ENCODE measurements around the gene TMEM82. TPM values are rescaled to one million over a fixed set of nuclear protein-coding genes. Genes with fewer than 3 reads are reported as not detected.

TMEM82 gene
- total RNA-seq, 1 donor from 2014 or later, result not detected

GRCh38 chr1:15744122-15744679 lies 1.9 kb downstream of the TMEM82 start:
- no peaks in the 10 kb centered on the region for H3K9me3 ChIP-seq
- peaks cover 11% of the 10 kb centered on the region for H3K4me1 ChIP-seq
- TF ChIP-seq CTCF (IDR thresholded peaks at IDR 0.05), result no peak
- no peaks in the 10 kb centered on the region for H3K27me3 ChIP-seq
- intact Hi-C loops (cut with DNase I), result no loop called here
- no peak overlapping the region for H3K4me3 ChIP-seq
- no peaks in the 10 kb centered on the region for H3K36me3 ChIP-seq
- ATAC-seq, result no peak
- no peak for DNase-seq
- H3K27ac ChIP-seq, result no peak overlapping the region

GRCh38 chr1:15747378-15747777 lies 5.1 kb downstream of the TMEM82 start:
- Histone ChIP-seq H3K4me3 (no peak overlapping the region), H3K27ac (no peak overlapping the region), H3K9me3 (no peaks in the 10 kb centered on the region), H3K36me3 (no peaks in the 10 kb centered on the region), H3K27me3 (no peaks in the 10 kb centered on the region), H3K4me1 (peaks cover 16% of the 10 kb centered on the region)
- no peak for DNase-seq
- no peak for ATAC-seq
- intact Hi-C loops (cut with DNase I), result no loop called here
- no peak for TF ChIP-seq CTCF (IDR thresholded peaks at IDR 0.05)

- no peak for TF ChIP-seq CTCF (IDR thresholded peaks at IDR 0.05)
- no peak for DNase-seq
- Histone ChIP-seq H3K4me3 (no peak overlapping the region), H3K9me3 (no peaks in the 10 kb centered on the region), H3K4me1 (peaks cover 16% of the 10 kb centered on the region), H3K36me3 (no peaks in the 10 kb centered on the region), H3K27ac (no peak overlapping the region), H3K27me3 (no peaks in the 10 kb centered on the region)
- intact Hi-C loops (cut with DNase I), result no loop called here
- ATAC-seq, result no peak
Measured at GRCh38 chr1:15748264-15748663, 6.0 kb downstream of the TMEM82 start.

GRCh38 chr1:15748690-15749398 lies 6.5 kb downstream of the TMEM82 start:
- Histone ChIP-seq H3K4me3 (no peak overlapping the region), H3K27ac (peak overlapping the region; percentile 60)
- intact Hi-C loops (cut with DNase I), result no loop called here

GRCh38 chr1:15749399-15750291 lies 7.3 kb downstream of the TMEM82 start:
- peak; percentile 50 for ATAC-seq
- Histone ChIP-seq H3K36me3 (no peaks in the 10 kb centered on the region), H3K27ac (peak overlapping the region; percentile 60), H3K4me3 (no peak overlapping the region), H3K4me1 (peaks cover 16% of the 10 kb centered on the region), H3K9me3 (no peaks in the 10 kb centered on the region), H3K27me3 (no peaks in the 10 kb centered on the region)
- TF ChIP-seq CTCF (IDR thresholded peaks at IDR 0.05), result no peak
- DNase-seq, result no peak
- intact Hi-C loops (cut with DNase I), result no loop called here

More at GRCh38 chr1:15748690-15749398, 6.5 kb downstream of the TMEM82 start:
- Histone ChIP-seq H3K4me1 (peaks cover 16% of the 10 kb centered on the region), H3K27me3 (no peaks in the 10 kb centered on the region), H3K36me3 (no peaks in the 10 kb centered on the region), H3K9me3 (no peaks in the 10 kb centered on the region)
- no peak for DNase-seq
- no peak for TF ChIP-seq CTCF (IDR thresholded peaks at IDR 0.05)
- no peak for ATAC-seq

Data from upper lobe of right lung (tissue), 1 donor.